Astrocyte (in vitro differentiated cells and primary cell): ENCODE data around the gene FAM163A. TPM values are rescaled to one million over a fixed set of nuclear protein-coding genes. Genes with fewer than 3 reads are reported as not detected.

Experiments used
- DNase-seq: peaks from one replicate; pipeline ENCODE4 v3.0.0-alpha.2; 2010; ENCODE audit warnings: low read depth
- FAIRE-seq: peaks from 2 replicates; lab custom pipeline; 2011; peaks lifted over from hg19 to GRCh38; lab: Jason Lieb, UNC
- H2AFZ ChIP-seq: 2 replicates; pipeline ENCODE4 v1.6.0; 2012; ENCODE audit warnings: low read depth, low read length, inconsistent platforms
- H3K27ac ChIP-seq: 2 replicates; pipeline ENCODE4 v1.5.1; 2011; ENCODE audit warnings: low read depth, low read length, inconsistent platforms
- H3K27me3 ChIP-seq: 2 replicates; pipeline ENCODE4 v1.6.0; 2011; ENCODE audit warnings: low read length, inconsistent platforms; ENCODE audit not compliant: insufficient read depth
- H3K36me3 ChIP-seq: 2 replicates; pipeline ENCODE4 v1.5.1; 2011; ENCODE audit warnings: low read length, inconsistent platforms; ENCODE audit not compliant: insufficient read depth
- H3K4me1 ChIP-seq: 2 replicates; pipeline ENCODE4 v1.5.1; 2011; ENCODE audit warnings: low read length, inconsistent platforms; ENCODE audit not compliant: insufficient read depth
- H3K4me2 ChIP-seq: 2 replicates; pipeline ENCODE4 v1.6.0; 2012; ENCODE audit warnings: low read length, inconsistent platforms
- H3K4me3 ChIP-seq: 2 replicates; pipeline ENCODE4 v1.5.1; 2011; ENCODE audit warnings: low read depth, mild to moderate bottlenecking, low read length, inconsistent platforms; ENCODE audit not compliant: insufficient read depth
- H3K79me2 ChIP-seq: 2 replicates; pipeline ENCODE4 v1.6.0; 2012; ENCODE audit warnings: mild to moderate bottlenecking, low read length, inconsistent platforms; ENCODE audit not compliant: insufficient read depth
- H3K9ac ChIP-seq: 2 replicates; pipeline ENCODE4 v1.6.0; 2012; ENCODE audit warnings: mild to moderate bottlenecking, low read length, inconsistent platforms
- H3K9me3 ChIP-seq: 2 replicates; pipeline ENCODE4 v1.5.1; 2012; ENCODE audit warnings: low read depth, mild to moderate bottlenecking, low read length, inconsistent platforms; ENCODE audit not compliant: insufficient read depth
- H4K20me1 ChIP-seq: 2 replicates; pipeline ENCODE4 v1.6.0; 2012; ENCODE audit warnings: low read length, inconsistent platforms; ENCODE audit not compliant: insufficient read depth
- H3K27ac Mint-ChIP-seq: one replicate; pipeline ENCODE4 v1.8.0; 2021; ENCODE audit warnings: mild to moderate bottlenecking, mixed read lengths; ENCODE audit not compliant: unreplicated experiment
- H3K27me3 Mint-ChIP-seq: one replicate; pipeline ENCODE4 v1.8.0; 2021; ENCODE audit warnings: low read depth, mixed read lengths; ENCODE audit not compliant: unreplicated experiment
- H3K36me3 Mint-ChIP-seq: one replicate; pipeline ENCODE4 v1.8.0; 2021; ENCODE audit warnings: low read depth, mixed read lengths; ENCODE audit not compliant: unreplicated experiment
- H3K4me1 Mint-ChIP-seq: one replicate; pipeline ENCODE4 v1.8.0; 2021; ENCODE audit warnings: low read depth, mixed read lengths; ENCODE audit not compliant: unreplicated experiment
- H3K4me3 Mint-ChIP-seq: one replicate; pipeline ENCODE4 v1.8.0; 2021; ENCODE audit warnings: mild to moderate bottlenecking, moderate library complexity, mixed read lengths; ENCODE audit not compliant: unreplicated experiment
- H3K9me3 Mint-ChIP-seq: one replicate; pipeline ENCODE4 v1.8.0; 2021; ENCODE audit warnings: mild to moderate bottlenecking, mixed read lengths; ENCODE audit not compliant: unreplicated experiment
- EZH2 ChIP-seq: IDR thresholded peaks from 2 replicates; pipeline ENCODE4 v1.6.1; 2012; ENCODE audit warnings: mild to moderate bottlenecking, low read length, inconsistent platforms; ENCODE audit not compliant: insufficient read depth
- total RNA-seq: library from RNA; stranded (reverse); gene quantifications from 2 replicates; pipeline ENCODE4 v1.2.1, GENCODE V29; 2021
- TF ChIP-seq, protein P1 (sequence below): IDR thresholded peaks from 2 replicates; pipeline ENCODE4 v1.5.1; 2011; ENCODE audit warnings: low read depth, mild to moderate bottlenecking, inconsistent platforms, low read length, moderate library complexity; ENCODE audit not compliant: insufficient read depth

Gene FAM163A
- total RNA-seq, 1 donor from 2014 or later = not detected

DNA sequence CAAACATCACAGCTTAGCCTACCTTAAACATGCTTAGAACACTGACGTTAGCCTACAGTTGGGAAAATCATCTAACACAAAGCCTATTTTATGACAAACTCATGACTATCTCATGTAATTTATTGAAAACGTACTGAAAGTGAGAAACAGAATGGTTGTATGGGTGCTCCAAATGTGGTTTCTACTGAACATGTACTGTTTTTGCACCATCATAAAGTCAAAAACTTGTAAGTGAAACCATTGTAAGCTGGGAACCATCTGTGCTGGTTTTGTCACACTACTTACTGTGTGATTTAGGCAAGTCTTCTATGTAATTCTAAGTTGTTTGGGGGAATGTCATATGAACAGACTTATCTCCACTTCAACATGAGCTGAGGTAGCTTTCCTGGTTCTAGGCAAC is 79.0 kb downstream of the FAM163A start:
- Histone ChIP-seq H2AFZ (no peak overlapping the region), H3K4me3 (no peak overlapping the region), H3K4me1 (peaks cover 3% of the 10 kb centered on the region), H3K27ac (no peak overlapping the region), H3K27me3 (no peaks in the 10 kb centered on the region), H3K36me3 (no peaks in the 10 kb centered on the region), H3K9me3 (no peaks in the 10 kb centered on the region), H4K20me1 (no peaks in the 10 kb centered on the region), H3K4me2 (no peak overlapping the region), H3K9ac (no peak overlapping the region), H3K79me2 (no peaks in the 10 kb centered on the region)
- peaks cover 12% of the 10 kb centered on the region for H3K4me1 Mint-ChIP-seq
- TF ChIP-seq, protein P1, sequence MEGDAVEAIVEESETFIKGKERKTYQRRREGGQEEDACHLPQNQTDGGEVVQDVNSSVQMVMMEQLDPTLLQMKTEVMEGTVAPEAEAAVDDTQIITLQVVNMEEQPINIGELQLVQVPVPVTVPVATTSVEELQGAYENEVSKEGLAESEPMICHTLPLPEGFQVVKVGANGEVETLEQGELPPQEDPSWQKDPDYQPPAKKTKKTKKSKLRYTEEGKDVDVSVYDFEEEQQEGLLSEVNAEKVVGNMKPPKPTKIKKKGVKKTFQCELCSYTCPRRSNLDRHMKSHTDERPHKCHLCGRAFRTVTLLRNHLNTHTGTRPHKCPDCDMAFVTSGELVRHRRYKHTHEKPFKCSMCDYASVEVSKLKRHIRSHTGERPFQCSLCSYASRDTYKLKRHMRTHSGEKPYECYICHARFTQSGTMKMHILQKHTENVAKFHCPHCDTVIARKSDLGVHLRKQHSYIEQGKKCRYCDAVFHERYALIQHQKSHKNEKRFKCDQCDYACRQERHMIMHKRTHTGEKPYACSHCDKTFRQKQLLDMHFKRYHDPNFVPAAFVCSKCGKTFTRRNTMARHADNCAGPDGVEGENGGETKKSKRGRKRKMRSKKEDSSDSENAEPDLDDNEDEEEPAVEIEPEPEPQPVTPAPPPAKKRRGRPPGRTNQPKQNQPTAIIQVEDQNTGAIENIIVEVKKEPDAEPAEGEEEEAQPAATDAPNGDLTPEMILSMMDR = no peak
- no peak for TF ChIP-seq EZH2
- DNase-seq (no peak), FAIRE-seq (no peak)
- peaks cover 2% of the 10 kb centered on the region for H3K9me3 Mint-ChIP-seq
- H3K27ac Mint-ChIP-seq = no peak overlapping the region
- H3K27me3 Mint-ChIP-seq = peaks cover 15% of the 10 kb centered on the region
- no peak overlapping the region for H3K4me3 Mint-ChIP-seq
- peaks cover 3% of the 10 kb centered on the region for H3K36me3 Mint-ChIP-seq

DNA sequence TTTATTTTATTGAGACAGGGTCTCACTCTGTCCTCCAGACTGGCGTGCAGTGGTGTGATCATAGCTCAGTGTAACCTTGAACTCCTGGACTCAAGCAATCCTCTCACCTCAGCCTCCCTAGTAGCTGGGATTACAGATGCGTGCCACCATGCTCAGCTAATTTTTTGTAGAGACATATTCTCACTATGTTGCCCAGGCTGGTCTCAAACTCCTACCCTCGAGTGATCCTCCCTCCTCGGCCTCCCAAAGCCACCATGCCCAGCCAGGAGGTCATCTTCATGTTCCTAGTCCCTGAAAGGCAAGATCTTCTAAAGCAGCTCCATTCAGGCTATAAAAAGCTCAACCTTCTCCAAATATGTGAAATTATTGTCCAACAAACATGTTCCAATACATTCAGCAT is 80.6 kb downstream of the FAM163A start:
- H3K27me3 Mint-ChIP-seq = peaks cover 21% of the 10 kb centered on the region
- Histone ChIP-seq H4K20me1 (no peaks in the 10 kb centered on the region), H3K4me3 (no peak overlapping the region), H3K27me3 (no peaks in the 10 kb centered on the region), H3K79me2 (no peaks in the 10 kb centered on the region), H3K9ac (no peak overlapping the region), H3K9me3 (no peaks in the 10 kb centered on the region), H3K36me3 (no peaks in the 10 kb centered on the region), H3K4me1 (peaks cover 3% of the 10 kb centered on the region), H2AFZ (no peak overlapping the region), H3K27ac (no peak overlapping the region), H3K4me2 (no peak overlapping the region)
- TF ChIP-seq, protein P1 = no peak
- TF ChIP-seq EZH2 = no peak
- no peak for FAIRE-seq
- H3K9me3 Mint-ChIP-seq = peaks cover 2% of the 10 kb centered on the region
- no peak overlapping the region for H3K4me3 Mint-ChIP-seq
- DNase-seq = no peak
- H3K36me3 Mint-ChIP-seq = no peaks in the 10 kb centered on the region
- peaks cover 4% of the 10 kb centered on the region for H3K4me1 Mint-ChIP-seq
- no peak overlapping the region for H3K27ac Mint-ChIP-seq

DNA sequence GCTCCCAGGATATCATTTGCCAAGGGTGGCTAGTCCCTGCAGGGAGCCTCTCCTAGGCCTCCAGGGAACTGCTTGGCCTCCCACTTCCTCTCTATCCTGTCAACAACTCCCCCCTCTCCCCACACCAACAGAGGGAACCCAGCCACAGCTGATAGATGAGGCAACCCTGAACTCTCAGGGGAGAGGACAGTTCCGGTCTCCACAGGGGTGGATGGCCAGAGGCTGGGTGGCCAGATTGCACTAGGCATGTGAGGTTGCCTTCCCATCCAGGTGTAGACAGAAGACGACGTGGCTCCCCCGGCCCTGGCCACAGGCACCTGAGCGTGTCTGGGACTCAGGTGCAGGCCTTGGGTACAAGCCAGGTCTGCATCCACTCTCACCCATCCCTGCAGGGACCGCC is 81.2 kb downstream of the FAM163A start:
- Mint-ChIP-seq H3K4me1 (peaks cover 4% of the 10 kb centered on the region), H3K27ac (no peak overlapping the region), H3K27me3 (peaks cover 27% of the 10 kb centered on the region), H3K36me3 (no peaks in the 10 kb centered on the region), H3K4me3 (no peak overlapping the region), H3K9me3 (peaks cover 2% of the 10 kb centered on the region)
- Histone ChIP-seq H3K4me2 (no peak overlapping the region), H3K4me3 (no peak overlapping the region), H2AFZ (no peak overlapping the region), H3K27me3 (no peaks in the 10 kb centered on the region), H4K20me1 (no peaks in the 10 kb centered on the region), H3K9me3 (no peaks in the 10 kb centered on the region), H3K36me3 (no peaks in the 10 kb centered on the region), H3K27ac (no peak overlapping the region), H3K4me1 (no peaks in the 10 kb centered on the region), H3K9ac (no peak overlapping the region), H3K79me2 (no peaks in the 10 kb centered on the region)
- DNase-seq (no peak), FAIRE-seq (no peak)
- TF ChIP-seq EZH2 = no peak
- TF ChIP-seq, protein P1 = no peak
